GM10266 (cell line): ENCODE data around the gene THSD4.
A peak's percentile ranks its signal among the peaks of the same experiment; 100 is the strongest.
"Not testable (repeated sequence)": the region's sequence is repeated elsewhere in the genome, so short reads cannot be mapped to it uniquely, and the experiment has no call there.

ENCODE experiments used
- DNase-seq: peaks from one replicate; pipeline ENCODE4 v3.0.0; 2012; ENCODE audit errors: extremely low spot score
- CTCF ChIP-seq: IDR thresholded peaks from 2 replicates; pipeline ENCODE4 v1.5.1; 2012; ENCODE audit warnings: mild to moderate bottlenecking, low read depth; ENCODE audit not compliant: control insufficient read depth, insufficient read depth; ENCODE audit errors: missing control alignments

THSD4 gene

GRCh38 chr15:71437404-71437803 lies 322.1 kb downstream of the THSD4 start:
- no peak for TF ChIP-seq CTCF
- DNase-seq: no peak

- no peak for DNase-seq
- no peak for TF ChIP-seq CTCF
Observed at GRCh38 chr15:71437919-71438318, 322.6 kb downstream of the THSD4 start.

GRCh38 chr15:71439478-71439877 lies 324.2 kb downstream of the THSD4 start:
- not testable (repeated sequence) for DNase-seq

GRCh38 chr15:71440489-71441110 lies 325.3 kb downstream of the THSD4 start:
- peak; percentile 41 for TF ChIP-seq CTCF
- peak; percentile 35 for DNase-seq

- peak; percentile 66 for TF ChIP-seq CTCF
- no peak for DNase-seq
Observed at GRCh38 chr15:71443538-71443937, 328.3 kb downstream of the THSD4 start.

- no peak for DNase-seq
- no peak for TF ChIP-seq CTCF
Observed at GRCh38 chr15:71444032-71444810, 328.9 kb downstream of the THSD4 start.

- no peak for DNase-seq
Observed at GRCh38 chr15:71444866-71445590, 329.8 kb downstream of the THSD4 start.

More at GRCh38 chr15:71444866-71445590, 329.8 kb downstream of the THSD4 start:
- TF ChIP-seq CTCF: no peak
